8988T (cell line): ENCODE data around the gene NHEJ1.

Source experiments
- DNase-seq: peaks from one replicate; pipeline ENCODE4 v3.0.0; 2011

The NHEJ1 gene

GRCh38 chr2:219056896-219057708 lies 103.5 kb downstream of the NHEJ1 start:
- DNase-seq, result no peak

GRCh38 chr2:219056176-219056895 lies 104.3 kb downstream of the NHEJ1 start:
- DNase-seq, result no peak

DNA sequence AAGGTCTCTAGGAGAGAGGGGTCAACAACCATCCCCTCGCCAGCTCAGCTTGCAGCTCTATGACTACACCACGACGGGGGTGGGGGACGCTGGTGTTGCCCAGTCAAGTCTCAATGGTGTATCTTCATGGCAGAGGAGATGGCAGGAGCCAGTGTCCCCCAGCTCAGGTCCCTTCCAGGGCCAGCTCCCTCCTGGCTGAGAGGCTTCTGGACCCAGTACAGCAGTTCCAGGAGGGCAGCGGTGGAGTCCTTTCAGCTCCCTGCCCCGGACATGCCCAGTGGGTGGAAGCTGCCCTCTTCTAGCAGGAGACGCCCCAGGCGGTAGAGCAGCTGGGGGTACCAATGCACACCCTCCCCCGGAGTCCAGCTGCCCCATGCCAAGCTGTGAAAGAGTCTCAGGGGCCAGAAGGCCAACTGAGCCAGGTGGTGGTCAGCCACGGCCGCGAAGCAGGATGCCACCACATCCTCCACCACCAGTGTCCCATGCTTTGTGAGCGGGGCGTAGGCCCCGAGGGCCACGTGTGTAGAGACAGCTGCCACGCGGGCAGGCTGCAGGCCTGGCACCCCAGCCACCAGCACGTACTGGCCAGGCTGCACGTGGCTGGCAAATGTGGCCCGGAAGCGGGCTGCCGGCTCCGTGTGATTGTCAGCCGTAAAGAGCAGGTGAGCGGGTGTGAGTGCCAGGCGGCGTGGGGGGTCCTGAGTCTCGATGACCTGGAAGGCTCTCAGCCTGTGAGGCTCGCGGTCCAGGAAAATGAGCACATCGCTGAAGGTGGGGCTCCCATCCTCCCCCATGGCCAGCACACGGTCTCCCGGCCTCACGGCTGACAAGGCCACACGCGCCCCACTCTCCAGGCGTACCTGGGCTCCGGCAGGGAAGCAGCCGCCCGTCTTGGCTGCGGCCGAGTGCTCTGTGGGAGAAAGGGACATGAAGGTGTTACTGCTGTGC lies 105.4 kb downstream of the NHEJ1 start:
- DNase-seq, result no peak

DNA sequence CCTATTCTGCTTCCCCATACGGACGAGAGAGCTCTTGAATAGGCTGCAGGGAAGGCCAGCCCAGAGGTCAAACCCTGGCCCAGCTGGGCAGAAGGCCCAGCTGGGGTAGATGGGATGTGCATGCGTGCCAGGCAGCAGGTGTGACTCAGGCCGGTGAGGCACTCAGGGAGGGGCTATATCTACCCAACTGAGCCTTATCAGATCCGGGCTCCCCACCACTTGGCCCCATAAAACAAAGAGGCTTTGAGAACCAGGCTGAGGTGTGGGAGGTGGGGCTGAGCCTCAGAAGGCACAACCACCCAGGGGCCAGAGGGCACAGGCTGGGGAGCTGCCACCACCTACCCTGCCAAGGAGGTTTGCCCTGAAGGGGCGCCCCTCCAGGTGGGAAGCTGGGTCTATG lies 111.3 kb downstream of the NHEJ1 start:
- no peak for DNase-seq

GRCh38 chr2:219045937-219046550 lies 114.6 kb downstream of the NHEJ1 start:
- no peak for DNase-seq

DNA sequence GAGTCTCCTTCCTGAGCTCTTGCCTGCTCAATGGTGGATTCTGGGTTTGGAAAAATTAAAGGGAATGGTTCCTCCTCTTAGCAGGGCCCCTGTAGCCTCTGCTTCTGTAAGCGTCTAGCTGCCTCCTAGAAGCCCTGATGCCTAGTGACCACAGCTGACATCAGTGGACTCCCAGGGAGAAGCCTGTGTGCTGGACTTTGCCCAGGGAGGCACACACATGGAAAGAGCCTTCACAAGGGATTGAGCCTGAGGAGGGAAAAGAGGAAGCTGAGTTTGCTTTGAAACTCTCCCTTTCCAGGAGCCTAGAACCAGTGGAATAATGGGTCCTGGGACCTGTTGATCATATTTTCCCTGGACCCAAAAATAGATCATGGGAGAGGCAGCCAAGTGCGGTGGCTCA lies 117.9 kb downstream of the NHEJ1 start:
- DNase-seq, result no peak

GRCh38 chr2:219042157-219042556 lies 118.5 kb downstream of the NHEJ1 start:
- no peak for DNase-seq

- DNase-seq, result no peak
These were observed 119.4 kb downstream of the NHEJ1 start, which contains the start of gene CFAP65 for GRCh38 chr2:219041252-219041651. Gene CFAP65, minus strand, starts transcription at chr2:219041516. Its CDS starts 2,468 bp downstream, at chr2:219039048.

DNA sequence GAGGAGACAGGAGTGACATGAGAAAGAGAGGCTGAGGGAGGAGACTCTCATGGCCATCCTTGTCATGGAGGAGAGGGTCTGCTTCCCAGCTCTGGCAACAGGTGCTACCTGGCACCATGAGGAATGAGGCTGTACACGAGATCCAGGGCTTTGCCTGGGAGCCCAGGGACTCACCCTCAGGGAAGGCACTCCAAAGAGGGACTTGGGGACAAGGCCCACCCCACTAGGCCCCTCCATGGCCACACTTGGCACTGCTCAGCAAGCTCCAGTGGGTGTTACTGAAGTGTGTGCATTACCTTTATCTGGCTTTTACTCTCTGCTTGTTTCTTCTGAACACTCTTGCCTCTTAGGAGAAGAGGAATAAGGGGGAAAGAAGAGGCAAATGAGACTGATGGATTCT lies 122.0 kb downstream of the NHEJ1 start:
- no peak for DNase-seq

- DNase-seq, result no peak
These were observed 122.7 kb downstream of the NHEJ1 start for GRCh38 chr2:219037783-219038499.

- DNase-seq, result no peak
These were observed 124.7 kb downstream of the NHEJ1 start for GRCh38 chr2:219035942-219036341.

DNA sequence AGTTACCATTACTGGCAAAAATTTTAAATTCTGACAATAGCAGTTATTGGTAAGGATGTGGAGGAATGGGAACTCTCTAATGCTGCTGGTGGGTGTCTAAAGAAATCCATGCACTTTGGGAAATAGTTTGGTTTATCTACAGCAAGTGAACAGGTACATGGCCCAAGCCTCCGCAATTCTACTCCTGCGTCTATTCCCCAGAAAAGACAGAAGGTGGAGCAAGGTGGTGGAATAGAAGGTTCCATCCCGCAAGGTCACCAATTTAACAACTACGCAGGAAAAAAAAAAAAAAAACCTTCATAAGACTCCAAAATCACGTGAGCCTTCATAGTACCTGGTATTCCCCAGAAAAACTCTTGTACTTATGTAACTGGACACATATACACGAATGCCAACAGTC lies 125.8 kb downstream of the NHEJ1 start:
- no peak for DNase-seq

DNA sequence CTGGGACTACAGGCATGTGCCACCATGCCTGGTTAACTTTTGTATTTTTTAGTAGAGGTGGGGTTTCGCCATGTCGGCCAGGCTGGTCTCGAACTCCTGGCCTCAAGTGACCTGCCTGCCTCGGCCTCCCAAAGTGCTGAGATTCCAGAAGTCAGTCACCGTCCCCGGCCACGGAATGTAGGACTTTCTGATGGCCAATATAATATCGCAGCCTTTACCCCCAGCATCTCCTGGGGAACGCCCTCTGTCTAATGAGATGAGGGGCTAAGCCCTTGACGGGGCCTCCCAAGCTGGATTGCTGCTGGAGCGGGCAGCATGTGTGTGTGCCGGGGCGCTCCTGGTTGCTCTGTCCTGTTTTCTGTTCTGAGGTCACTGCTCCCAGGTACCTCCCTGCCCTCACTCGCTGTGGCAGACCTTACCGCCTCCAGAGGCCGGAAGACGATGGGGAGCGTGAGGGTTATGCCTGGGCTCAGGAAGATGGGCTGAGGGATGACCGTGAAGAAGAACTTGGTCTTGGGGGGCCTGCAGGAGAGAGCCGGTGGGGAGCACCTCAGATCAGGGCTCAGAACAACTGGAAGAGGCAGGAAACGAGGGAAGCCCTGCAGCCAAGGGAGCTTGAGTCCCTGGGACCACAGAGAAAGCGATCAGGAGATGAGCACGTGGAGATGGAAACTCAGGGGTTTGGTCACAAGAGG lies 128.4 kb downstream of the NHEJ1 start:
- DNase-seq, result no peak

DNA sequence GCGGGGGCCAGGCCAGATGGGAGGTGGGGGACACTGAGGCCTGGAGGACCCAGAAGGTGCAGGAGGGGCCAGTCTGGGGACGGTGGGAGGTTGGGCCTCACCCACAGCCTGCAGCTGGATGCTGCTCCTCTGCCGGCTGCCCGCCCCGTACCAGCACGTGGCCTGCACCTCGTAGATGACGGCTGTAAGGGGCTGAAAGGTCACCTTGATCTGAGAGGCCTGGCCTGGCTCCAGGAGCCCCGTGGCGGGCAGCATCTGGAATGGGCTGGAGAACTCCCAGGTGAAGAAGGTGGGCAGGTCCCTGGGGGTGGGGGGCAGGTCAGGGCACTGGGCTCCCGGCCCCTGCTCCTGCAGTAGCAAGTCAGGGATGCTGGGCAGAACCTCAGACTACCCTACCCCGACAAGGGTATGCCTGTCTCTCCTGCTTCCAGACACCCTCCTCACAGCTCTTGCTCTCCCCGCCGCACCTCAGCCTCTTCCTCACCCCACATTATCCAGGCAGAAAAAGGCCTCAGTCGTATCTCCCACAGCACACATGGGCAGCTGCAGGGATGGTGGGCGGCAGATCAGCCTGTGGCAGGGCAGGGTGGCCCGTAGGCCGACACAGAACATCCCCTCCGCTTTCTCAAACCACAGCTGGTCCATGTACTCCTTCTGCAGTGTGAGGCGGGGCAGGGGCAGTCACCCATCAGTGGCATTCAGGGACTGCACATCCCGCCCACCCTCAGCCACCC lies 129.4 kb downstream of the NHEJ1 start:
- no peak for DNase-seq

DNA sequence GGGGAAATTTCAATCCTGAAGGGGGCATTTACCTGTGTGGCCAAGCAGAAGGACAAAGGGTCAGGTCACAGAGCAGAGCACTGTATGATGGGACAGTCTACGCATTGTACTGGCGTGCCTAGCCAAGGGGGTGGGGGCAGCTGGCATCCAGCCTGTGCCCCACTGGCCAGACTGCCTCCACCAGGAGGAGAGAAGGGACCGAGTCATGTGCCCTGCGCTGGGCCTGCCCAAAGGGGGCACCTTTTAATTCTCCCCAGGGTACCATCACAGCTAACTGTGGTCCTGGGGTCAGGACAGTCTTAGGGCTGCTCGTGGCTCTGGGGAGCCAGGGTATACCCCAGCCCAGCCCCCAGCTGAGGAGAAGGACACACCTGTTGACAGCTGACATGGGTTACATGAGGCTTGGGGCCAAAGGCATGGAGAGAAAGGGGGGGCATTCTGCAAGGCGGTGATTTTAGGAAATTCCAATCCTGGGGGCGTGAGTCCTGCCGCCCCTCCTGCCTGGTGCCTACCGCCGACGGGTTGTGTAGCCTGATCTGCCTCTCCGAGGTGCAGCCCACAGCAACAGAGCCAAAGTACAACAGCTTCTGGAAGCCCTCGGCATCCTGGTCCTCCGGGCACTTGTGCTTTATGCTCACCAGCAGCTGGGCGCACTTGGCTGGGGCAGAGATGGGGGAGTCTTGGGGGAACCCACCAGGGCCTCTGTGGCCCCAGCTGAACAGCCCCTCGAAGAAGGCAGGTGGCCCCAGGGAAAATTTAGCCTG lies 130.3 kb downstream of the NHEJ1 start:
- DNase-seq, result no peak

DNA sequence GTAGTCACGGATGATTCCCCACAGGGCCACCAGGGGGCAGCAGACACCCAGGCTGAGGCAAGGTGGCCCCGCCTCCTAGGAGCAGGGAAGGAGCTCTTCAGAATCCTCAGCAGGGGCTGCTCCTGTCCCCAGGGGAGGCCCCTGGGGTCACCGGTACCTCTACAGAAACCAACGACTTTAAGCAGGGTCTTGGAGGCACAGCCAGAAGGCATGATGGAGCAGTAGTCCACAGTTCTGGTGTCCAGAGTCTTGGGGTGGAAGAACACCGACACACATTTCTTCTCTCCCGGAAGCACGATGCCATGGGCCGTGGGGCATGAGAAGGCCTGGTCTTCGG lies 130.8 kb downstream of the NHEJ1 start:
- DNase-seq, result peak; percentile 66

DNA sequence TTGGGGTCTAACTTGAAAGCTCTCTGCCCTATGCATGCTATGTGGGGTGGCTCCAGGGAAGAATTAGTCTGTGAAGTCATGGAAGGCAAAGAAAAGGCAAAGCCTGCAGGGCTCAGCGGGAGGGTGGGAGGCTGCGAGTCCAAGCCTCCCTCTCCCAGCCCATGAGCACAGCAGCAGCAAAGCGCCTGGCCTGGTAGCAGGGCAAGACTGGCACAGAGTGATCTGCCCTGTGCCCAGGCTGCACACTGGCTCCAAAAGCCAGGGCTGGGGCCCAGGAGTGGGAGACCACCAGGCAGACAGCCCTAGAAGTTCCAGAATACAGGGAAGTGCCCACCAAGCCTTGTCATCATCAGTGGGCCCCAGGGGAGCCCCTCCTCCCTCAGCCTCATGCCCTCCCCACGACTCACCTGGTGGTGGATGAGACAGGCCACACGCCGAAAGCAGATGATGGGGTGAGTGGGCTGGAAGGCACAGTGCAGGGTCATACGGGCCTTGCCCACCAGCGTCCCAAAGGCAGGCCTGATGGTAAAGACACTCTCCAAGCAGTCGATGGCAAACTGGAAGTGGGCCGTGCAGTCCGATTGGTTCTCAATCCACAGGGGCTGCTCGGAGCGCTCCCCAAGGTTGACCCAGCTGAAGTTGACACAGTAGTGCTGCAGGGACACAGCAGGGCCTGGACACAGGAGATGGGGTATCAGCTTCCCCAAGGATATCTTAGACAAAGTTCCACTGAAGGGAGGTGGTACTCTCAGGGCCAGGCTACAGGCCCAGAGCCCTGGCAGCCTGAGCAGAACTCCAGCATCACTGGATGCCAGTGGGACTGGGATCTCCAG lies 131.4 kb downstream of the NHEJ1 start:
- no peak for DNase-seq

- no peak for DNase-seq
These were observed 132.5 kb downstream of the NHEJ1 start for GRCh38 chr2:219028141-219028540.

- DNase-seq, result no peak
These were observed 133.0 kb downstream of the NHEJ1 start for GRCh38 chr2:219027511-219028055.
